ENCODE measurements around the gene CAMTA1.

Gene CAMTA1

DNA sequence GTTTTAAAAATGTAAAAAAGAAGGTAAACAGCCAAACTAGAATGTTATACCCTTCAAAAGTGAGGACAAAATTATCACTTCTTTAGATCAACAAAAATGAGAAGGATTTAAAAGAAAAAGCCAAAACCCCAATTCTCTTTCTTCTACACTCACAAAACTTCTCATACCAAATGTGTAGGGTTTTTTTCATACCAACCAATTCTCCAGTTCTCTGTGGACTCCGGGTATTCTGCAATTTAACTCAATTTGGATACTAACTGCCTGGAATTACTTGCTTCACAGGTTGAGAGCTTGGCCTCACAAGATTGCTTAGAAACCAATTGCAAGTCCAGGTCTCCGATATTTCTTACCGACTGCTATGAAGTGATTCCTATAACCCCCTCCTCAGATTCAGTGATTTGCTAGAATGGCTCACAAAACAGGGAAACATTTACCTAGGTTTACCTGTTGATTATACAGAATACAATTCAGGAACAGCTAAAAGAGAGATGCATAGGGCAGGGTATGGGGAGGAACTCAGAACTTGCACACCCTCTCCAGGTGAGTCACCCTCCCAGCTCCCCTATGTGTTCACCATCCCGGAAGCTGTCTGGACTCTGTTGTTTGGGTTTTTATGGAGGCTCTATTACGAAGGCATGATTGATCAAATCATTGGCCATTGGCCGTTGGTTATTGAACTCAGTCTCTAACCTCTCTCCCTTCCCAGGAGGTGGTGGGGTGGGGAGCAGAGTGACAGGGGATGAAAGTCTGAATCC lies 67.1 kb downstream of the CAMTA1 start:
- DNase-seq = no peak

DNA sequence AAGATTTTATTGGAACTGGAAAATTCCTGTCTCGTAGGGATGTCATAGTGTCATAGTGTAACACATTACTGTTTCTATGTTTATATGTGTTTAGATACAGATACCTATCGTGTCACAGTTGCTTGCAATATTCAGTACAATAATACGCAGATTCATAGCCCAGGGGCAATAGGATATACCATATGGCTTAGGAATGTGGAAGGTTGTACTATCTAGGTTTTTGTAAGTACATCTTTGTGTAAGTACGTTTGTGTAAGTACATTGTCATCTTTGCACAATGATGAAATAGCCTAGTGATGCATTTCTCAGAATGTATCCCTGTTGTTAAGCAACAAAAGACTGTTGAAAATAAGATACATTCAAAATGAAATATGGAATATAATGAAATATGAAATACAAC lies 68.9 kb downstream of the CAMTA1 start:
- peak; percentile 12 for DNase-seq

DNA sequence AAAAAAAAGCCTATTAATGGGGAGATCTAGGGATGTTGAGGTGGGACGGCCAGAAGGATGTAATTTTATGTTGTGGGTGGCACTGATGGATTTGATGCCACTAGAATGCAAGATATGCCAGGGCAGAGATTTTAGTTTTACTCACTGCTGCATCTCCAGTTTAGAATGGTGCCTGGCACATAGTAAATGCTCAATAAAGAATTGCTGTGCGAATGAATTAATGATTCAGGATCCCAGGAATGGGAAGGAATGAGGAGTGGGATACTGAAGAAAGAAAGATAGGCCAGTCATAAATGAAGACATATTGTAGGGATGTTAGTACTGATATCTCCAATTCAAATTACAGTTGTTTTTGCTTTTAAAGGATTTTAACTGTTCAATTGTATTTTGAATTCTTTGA lies 72.6 kb downstream of the CAMTA1 start:
- no peak for DNase-seq

DNA sequence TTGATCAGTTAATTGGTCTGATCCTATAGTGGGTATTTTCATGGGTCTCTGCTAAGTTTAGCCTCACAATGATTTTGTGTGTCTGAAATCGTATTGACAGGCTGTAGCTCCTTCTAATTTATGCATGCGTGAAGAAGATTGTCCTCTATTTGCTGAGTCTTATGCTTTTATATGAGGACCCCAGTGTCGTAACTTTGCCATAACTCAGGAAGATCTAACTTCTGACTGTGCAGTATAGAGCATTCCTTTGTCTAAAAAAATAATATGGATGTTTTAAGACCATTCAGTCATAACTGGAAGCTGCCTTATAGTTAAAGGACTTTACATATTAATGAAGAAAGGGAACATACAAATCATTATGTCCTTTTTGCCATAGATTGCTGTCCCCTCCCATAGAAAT lies 73.3 kb downstream of the CAMTA1 start:
- peak; percentile 37 for DNase-seq

DNA sequence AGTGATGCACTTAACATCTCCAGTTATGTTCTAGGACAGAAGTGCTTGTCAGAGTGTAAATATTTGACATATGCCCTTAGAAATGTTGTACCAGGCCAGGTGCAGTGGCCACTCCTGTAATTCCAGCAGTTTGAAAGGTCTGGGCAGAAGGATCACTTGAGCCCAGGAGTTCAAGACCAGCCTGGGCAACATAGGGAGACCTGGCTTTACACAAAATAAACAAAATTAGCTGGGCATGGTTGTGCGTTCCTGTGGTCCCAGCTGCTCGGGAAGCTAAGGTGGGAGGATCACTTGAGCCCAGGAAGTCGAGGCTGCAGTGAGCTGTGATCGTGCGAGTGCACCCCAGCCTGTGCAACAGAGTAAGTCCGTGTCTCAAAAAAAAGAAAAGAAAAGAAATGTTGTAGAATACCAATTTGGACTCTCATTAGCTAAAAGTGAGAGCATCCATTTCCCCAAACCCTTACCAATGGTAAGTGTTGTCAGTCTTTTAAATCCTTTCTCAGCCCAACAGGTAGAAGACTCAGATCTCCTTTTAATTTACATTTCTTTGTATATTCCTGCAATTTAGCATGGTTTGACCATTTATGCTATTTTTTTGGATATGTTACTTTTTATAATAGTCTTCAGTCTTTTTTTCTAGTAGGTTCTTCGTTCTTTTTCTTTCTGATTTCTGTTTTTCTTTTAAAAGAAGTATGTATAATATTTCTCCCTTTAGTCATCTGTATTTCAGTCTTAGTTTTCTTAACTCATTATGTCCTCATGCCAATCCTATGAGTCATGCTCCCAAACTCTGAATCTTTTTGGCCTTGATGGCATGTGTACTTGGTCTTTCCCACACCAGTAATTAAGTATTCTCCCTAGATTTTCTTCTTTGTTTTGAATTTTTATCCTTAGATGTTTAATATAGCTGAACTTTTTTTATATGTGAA lies 74.4 kb downstream of the CAMTA1 start:
- peak; percentile 97 for DNase-seq

DNA sequence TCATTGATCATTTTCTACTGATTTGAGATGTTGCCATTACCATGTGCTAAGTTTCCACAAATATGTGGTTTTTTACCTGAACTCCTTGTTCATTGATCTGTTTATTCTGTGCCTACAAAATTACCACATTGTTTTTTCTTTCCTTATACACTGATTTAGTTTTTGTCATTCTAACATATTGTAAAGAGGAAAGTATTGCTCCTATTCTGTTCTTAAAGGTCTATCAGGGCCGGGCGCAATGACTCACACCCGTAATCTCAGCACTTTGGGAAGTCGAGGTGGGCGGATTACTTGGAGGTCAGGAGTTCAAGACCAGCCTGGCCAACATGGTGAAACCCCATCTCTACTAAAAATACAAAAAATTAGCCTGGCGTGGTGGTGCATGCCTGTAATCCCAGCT lies 75.1 kb downstream of the CAMTA1 start:
- peak; percentile 66 for DNase-seq

DNA sequence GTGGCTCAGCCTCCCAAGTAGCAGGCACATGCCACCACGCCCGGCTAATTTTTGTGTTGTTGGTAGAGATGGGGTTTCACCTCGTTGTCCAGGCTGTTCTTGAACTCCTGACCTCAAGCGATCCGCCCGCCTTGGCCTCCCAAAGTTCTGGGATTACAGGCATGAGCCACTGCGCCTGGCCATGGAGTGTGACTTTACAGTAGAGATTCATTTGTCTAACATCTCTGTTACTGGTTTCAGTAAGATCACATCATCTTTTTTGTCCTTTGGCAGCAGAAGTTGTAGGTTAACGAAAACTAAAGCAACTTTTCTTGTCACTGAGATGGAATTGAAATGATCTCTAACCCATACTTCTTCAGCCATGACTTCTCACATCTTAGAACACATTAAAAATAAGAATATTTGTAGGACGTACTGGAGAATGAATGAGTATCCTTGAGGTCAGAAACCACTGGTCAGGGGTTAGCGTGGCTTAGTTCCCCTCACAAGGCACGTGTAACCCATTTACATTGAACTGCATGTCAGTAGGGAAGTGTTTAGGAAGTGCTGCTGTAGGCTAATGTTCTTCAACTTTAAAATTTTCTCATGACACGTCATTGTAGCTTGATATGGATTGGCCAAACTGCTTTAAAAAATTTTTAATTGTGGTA lies 75.9 kb downstream of the CAMTA1 start:
- no peak for DNase-seq

DNA sequence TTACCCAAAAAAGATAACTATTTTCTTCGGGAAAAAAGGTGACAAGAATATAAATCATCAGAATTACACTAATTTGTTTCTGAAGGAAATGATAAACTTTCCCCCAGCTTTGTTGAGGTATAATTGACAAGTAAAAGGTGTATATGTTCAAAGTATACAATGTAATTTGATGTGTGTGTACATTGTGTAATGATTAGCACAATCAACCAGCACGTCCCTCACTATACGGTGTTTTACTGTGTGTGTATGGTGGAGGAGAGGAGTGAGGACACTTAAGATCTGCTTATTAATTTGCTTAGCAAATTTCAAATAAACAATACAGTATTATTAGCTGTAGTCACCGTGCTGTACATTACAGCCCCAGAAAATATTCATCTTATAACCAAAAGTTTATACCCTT lies 77.7 kb downstream of the CAMTA1 start:
- no peak for DNase-seq

DNA sequence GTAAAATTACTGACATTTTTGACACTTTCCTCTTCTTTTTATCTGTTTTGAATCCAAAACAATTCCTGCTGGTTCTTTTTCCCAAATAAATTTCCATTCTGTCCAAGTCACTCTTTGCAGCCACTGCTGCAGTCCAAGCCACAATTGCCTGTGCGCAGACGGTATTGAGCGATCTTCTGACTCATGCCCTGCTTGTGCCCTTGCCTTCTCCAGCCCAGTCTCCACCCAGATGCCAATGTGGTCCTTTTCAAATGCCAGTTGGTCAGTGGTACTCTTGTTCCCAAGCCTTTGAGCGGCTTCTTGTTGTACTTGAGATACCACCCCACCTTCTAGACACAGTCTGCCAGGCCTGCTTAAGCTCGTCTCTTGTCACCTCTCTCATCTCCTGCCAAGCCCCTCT lies 78.9 kb downstream of the CAMTA1 start:
- DNase-seq = peak; percentile 17

DNA sequence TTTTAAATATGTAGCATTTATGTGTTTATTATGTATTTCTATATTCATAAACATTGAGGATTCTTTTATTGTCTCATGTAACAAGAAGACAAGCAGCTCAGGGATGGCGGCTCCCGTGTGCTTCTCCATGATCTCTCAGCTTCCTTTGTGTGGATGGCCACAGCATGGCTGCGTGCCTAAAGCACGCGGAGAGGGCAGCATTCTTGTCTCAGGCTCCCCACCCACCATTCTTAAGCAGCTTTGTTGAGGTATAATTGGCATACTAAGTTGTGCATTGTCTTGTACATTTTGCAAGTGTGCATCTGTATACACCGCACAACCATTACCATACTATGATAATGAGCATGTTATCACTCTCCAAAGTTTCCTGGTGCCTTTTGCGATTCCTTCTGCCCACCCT lies 81.6 kb downstream of the CAMTA1 start:
- DNase-seq = no peak

DNA sequence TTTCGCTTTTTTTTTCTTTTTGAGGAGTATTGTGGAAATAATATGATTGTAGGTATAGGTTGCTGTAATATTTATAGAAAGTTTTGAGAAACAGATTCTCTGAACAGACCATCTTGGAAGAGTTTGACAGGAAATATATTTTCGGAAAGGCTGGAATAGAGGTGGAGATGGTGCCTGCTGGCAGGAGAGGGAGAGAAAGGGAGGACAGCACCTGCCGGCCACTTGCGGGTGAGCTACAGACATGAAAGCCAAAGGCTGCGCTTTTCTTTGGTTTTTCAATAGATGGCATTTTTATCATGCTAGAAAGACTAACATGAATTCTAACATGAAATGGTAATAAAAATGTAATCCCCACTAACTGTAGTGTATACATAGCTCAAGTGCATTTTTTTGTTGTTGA lies 82.1 kb downstream of the CAMTA1 start:
- no peak for DNase-seq

DNA sequence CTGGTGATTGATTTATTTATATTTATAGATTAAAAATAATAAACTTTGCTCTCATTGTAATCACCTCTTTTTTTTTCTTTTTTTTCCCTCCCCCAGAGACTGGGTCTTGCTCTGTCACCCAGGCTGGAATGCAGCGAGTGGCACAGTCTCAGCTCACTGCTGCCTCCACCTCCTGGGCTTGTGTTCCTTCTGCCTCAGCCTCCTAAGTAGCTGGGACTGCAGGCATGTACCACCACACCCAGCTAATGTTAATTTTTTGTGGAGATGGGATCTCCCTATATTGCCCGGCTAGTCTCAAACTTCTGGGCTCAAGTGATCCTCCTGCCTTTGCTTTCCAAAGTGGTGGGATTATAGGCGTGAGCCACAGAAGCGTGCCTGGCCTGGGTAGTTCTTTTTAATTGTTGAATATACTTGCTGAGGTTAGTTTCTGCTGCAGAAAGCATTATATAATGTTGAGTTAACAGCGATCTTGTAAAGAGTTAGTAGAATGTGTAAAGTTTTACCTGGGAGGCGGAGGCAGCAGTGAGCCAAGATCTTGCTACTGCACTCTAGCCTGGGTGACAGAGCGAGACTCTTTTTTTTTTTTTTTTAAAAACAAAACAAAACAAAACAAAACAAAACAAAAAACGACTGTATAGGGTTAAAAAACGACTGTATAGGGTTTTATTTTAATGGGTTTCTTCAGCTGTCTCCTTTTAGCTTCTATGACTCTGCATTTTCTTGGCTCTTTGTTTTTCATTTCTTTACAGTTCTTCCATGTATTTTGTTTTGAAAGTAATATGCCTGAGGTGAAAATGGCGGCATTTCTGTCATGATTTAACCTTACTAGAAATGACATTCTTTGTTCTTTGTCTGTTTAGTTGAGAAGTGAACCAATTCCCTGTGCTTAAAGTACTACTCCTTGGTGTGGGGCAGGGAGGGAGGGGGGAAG lies 82.7 kb downstream of the CAMTA1 start:
- peak; percentile 30 for DNase-seq

DNA sequence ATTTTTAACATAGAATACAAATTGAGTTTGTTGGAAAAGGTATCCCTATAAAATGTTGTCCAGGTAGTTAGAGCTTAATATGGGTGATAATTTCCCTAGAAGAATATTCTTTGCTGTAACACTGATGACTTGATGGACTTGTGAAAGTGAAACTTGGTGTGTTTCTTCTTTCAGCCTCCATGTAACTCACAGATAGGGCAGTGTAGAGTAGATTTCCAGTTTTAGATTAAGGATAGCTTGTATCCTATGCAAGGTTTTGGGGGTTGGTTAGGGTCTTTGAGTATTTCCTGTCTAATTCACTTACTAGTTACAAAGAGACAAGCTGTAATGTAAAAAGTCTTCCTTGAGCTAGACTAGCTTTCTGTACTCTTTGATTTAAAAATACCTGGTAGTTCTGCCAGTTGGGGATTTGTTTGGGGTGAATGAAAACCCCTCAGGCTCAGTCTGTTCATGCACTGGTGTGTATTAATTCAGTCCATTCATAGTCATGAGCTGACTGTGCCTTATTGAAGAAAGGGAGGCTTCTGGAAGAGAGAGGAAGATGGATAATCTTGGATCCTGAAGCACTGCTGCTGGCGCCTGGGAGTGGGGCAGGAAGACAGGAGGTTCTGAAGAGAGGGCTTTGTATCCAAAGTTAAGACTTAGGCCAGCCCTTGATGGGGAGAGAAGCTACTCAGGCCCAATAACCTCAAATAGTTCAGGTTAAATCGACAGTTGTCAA lies 83.6 kb downstream of the CAMTA1 start:
- DNase-seq = peak; percentile 11

DNA sequence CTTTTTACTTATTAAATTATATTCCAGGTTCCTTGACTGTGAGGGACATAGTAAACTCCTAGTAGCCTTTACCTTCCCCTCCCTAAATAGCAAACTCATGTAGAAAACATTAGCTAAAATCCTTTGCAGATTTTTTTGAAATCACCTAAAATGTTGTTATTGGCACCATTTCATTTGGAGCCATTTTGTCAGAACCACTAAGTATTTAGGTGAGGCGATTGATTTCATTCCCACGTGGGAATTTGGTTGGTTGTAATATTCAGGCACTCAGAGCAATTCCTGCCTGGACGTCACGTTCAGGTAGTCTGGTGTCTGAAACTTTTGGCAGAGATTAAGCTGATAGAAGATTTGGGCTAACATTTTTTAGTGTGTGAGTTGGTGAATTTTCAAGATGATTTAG lies 84.3 kb downstream of the CAMTA1 start:
- DNase-seq = no peak

DNA sequence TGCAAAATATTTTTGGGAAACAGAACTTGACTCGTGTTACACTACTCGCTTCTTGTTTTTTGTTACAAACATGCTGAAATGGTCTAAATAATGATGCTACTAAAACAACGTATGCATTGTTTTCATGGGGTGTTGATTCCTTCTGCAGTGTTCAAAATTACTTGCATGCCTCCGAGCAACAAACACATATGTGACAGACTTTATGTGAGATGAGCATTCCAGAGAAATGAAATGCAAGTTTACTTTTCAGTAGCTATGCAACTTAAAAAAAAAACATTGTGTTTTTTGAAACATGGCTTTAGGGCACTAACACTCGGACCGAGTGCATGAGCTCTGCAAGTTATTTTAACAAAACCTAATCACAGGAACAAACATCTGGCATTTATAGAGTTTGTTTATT lies 84.8 kb downstream of the CAMTA1 start:
- peak; percentile 51 for DNase-seq

DNA sequence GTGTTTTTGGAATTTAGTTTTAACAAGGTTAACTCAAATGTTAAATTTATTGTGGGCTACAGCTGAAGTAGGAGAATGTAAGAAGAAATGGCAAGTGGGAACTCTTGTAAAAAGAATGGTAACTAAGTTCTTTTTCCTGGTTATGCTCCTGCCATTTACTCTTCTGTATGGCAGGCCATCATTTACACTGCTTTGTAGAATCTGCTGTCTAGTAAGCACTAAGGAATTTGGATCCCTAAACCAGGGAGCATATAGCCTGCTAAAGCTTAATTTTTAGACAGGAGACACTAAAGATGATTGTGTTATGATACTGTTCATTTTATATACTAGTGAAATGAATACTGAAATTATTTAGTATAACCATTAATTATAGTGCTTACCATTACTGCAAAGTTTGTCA lies 85.3 kb downstream of the CAMTA1 start:
- peak; percentile 59 for DNase-seq

DNA sequence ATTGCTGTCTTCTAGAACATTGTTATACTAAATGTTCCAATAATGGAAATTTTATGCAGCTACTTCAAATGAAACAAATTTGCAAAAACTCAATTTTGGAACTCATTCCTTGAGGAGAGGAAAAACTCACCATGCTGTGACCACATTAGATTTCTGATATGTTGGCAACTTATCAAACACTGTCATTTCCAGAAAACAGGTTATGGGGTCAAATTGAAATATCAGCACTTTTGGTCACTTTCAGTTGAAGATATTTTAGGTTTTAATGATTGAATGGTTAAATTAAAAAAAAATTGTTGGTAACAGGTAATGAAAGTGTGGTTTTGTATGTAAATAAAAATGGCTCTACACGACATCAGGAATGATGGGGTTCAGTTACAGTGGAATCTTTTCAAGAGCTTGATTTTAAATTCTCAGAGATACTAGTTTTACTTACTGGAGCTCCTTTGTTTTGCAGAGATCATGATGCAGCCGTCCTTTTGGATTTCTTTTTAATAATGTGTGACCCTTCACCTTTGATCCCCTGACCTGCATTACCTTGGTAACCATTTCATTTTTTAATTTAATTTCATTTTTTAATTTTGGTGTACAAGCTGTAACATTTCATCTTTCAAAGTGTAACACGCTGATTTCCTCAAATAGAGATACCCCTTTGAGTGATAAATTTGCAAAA lies 86.2 kb downstream of the CAMTA1 start:
- no peak for DNase-seq

DNA sequence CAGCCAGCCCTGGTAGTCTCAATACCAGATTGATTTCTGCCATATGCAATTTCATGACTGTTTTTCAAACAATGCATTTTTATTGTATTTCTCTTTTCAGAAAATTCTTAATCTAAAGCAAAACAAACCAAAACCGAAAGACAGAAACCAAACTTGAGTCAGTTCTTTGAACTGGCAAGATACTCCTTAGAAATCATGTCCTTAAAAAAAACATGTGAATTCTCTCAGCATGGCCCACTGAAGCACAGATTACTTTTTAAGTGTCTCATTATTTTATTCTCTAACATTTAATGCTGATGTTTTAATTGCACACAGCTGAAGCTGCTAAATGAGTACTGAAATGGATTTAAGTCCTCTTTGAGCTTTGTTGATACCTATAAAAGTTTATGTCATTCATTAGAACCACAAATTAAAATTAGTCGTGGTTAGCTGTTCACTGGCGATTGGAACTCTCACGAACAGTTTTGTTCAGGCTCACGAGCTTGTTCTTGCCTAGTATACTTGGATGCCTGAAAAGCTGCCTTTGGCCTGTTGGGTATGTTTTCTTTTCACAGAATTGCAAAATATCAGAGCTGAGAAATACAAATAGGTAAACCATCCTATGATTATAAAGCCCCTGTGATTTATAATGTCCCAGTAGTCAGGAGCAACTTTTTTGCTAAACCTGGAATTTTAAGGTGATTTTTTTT lies 87.5 kb downstream of the CAMTA1 start:
- no peak for DNase-seq

DNA sequence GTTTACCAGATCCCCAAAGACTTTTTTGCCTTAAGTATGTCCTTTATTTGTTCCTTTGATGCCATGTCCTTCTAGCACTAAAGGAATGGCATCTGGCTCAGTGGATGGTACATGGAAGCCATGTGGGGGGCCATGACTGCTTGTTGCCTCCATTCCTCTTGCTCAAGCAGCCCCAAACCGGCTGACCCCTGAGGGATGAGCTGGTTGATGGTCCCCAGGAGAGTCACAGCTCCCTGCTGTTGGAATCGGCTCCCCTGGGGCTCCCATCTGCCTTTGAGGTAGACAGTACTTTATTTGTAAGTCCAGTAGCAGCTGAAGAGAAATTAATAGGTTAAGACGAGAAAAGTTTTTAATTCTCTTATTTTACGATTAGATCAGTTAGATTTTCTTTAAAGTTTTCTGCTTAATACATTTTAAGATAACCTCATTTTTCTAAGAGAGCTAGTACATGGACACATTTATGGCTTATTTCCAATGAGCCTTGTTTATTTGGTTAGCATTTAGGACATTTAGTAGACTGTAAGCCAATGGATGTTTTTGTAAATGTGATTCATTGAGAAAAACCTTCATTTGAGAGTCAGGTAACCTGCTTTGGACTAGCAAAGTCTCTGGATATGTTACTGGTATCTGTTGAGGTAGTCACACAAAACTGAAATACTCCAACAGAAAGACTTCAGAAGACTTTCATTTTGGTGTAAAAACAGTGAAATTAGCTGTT lies 88.2 kb downstream of the CAMTA1 start:
- DNase-seq = no peak

DNA sequence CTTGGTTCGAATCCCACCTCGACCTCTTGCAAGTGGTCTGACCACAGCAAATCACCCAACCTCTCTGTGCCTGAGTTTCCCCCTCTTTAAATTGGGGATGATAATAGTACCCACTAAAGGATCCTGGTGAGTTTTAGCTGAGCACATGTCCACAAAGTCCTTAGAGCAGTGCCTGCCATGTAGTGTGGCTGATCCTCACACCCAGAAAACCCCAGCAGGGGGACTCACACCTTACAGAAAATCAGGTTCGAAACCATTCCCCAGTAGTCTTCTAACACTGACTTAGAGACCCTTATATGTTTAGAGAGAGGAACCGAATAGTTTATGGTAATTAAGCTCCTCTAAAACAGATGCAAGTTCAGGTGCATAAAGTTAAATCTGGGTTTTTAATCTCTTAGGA lies 89.0 kb downstream of the CAMTA1 start:
- no peak for DNase-seq

All from EL (cell line).